GM21786 (cell line): Measurements from ENCODE around the gene GNPAT.
"Not testable (repeated sequence)": the region's sequence is repeated elsewhere in the genome, so short reads cannot be mapped to it uniquely, and the experiment has no call there.

Experiments used
- ATAC-seq: cut with Tn5 transposase; IDR thresholded peaks from one replicate; pipeline ENCODE4 v1.9.1; 2021; ENCODE audit not compliant: unreplicated experiment

Gene GNPAT

DNA sequence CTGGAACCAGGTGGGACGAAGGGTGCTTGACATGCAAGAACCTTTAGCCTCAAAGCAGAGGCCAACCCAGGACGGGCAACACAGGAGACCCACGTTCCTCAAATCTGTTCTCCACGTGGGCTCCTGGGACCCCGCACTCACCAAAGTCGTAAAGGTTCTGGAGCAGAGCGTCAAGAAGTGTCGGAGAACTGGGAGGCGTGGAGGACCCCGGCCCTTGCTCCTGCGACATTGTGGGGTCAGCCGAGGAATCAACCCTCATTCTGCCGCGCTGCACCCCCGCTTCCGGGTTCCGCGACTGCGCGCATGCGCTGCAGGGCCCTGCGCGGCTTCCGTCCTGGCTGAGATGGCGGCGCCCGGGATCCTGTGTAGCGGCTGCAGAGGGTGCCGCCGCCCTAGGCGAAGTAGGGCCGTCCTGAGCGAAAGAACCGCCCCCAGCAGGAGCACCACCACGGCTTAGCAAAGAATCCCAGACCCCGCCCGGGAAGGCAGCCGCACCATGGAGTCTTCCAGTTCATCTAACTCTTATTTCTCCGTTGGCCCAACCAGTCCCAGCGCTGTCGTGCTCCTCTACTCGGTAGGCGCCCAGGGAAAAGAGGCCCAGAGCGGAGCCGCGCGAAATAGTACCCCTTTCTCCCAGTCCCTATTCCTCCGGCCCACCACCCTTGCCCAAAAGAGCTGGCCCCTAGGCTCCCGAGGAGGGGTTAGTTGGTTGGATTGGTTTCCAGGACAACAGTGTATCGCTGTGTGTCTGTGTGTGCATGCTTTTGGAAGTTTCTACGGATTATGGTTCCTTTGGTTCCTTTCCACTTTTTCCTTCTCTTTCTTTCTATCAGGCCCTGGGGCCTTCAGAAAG is at the start of gene GNPAT:
Gene GNPAT (plus strand): TSS at position 330 of the 853 bp plus-strand sequence. CDS start 167 bp downstream, at position 497.
- peak; percentile 96 for ATAC-seq

DNA sequence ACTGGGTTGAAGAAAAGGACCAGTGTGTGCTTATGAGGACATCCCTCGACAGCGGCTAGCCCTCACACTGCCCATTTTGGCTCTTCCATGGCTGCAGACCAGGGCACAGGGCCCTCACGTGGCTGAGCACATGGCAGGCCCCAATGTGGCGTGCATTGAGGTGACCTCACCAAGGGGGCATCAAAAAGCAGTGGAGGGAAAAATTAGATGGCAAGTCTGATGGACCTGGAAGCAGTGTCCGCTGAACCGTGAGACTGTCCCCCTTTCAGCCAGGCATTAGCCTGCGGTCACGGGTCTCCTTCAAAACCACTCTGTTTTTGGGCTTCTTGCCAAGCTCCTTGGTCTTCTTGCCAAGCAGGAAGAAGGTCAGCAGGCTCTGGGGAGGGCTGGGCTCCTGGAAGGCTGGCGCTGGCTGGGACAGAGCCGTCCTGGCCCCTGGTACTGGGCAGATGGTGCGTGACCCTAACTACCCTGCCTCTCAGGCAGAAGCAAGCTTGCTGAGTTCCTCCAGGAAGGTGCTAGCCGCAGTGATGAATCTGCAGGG is 48.3 kb upstream of the GNPAT start:
- no peak for ATAC-seq

DNA sequence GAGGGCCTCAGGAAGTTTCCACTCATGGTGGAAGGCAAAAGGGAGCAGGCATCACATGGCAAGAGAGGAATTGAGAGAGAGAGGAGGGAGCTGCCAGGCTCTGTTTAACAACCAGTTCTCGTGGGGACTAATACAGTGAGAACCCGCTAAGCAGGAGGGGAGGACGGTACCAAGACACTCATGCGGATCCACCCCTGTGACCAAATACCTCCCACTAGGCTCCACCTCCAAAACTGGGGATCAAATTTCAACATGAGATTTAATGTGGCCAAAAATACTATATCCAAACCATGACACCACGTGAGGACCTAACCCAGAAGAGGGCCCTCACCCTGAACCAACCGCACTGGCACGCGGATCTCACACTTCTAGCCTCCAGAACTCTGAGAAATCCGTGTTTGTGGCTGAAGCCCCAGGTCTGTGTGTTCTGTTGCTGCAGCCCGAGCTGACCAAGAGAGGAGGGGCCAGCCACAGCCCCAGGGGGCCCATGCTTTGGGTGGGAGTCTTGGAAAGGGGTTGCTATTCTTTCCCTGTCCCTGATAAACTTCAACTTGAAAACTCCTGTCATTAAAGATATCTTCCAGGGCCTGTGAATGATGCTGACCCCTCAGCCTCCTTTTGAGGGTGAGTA is 47.2 kb upstream of the GNPAT start:
- ATAC-seq, result no peak

DNA sequence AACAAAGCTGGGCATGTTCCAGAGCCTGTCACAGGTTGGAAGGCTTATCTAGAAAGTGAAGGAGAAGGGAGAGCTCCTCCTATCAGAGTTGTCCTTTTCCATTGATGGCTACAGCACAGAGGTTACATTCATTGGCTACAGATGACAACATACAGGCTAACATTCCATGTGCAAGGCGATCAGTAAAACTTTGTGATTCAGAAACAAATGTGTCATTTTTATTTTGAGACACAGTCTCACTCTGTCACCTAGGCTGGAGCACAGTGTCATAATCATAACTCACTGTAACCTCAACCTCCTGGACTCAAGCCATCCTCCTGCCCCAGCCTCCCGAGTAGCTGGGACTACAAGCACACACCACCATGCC is 46.6 kb upstream of the GNPAT start:
- no peak for ATAC-seq

DNA sequence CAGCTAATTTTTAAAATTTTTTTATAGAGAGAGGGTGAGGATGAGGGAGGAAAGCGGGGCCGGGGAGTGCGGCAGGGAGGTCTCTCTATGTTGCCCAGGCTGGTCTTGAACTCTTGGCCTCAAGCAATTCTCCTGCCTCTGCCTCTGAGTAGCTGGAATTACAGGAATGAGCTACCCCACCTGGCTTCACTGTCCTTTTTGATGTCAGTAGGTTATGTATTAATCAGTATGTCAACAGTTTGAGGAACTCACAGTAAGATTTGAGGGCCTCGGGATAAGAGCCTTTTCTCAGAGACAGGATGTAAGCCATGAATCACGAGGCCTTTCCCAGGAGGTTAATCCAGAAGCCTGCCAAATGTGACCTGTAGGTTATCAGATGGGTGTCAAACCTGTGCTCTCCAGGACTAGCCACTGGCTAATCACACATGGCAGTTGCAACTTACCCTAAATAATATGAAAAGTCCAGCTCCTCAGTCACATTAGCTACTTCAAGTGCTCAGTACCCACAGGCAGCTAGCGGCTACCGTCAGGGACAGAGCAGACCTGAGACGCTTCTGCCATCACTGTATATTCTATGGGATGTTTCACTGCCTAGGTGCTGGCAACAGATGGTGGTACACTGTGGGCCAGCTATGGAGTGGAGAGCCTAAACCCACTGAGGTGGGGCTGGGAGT is 46.0 kb upstream of the GNPAT start:
- ATAC-seq, result no peak

DNA sequence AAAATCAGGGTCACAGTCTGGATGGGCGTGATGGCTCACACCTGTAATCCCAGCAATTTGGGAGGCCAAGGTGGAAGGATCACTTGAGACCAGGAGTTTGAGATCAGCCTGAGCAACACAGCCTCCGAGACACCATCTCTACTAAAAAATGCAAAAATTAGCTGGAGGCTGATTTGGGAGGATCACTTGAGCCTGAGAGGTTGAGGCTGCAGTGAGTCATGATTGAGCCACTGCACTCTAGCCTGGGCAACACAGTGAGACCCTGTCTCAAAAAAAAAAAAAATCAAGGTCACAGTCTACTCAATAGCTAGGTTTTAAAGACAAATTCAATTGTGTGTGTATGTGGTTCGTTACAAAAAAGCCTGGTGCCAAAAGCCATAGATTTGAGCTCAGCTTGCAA is 44.7 kb upstream of the GNPAT start:
- no peak for ATAC-seq

DNA sequence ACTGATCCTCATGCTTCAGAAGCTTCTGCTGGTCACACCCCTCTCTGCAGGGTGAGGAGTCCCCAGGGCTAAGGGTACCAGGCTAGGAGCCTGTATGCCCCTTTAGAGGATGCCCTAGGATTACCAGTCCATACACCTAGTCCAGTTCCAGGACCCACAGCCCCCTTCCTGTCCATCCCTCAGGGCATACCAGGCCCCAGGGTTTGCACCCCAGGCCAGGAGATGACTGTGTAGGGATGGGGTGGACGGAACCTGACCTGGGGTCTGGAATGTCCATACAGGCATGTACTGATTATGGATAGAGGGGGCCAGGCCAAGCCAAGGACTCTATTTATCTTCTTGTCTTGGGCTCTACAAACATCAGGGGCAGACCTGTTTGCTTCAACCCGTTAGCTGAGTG is 44.3 kb upstream of the GNPAT start:
- no peak for ATAC-seq

DNA sequence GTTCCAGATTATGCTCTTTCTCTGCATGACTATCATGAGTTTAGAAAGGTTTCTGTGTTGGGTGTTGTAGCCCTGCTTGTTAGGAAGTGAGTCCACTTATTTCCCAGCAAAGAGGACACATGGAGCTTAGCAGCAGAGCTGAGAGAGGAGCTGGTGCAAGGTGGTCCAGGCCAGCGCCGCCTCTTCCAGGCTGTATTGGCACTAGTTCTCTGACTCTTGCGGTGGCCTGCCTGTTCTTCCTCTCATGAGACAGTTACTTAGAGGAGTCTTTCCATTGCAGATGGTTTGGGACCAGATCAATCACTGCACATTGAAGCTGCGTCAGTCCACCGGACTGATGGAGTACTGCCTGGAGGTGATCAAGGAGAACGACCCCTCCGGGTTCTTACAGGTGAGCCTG is 41.1 kb upstream of the GNPAT start:
- no peak for ATAC-seq

DNA sequence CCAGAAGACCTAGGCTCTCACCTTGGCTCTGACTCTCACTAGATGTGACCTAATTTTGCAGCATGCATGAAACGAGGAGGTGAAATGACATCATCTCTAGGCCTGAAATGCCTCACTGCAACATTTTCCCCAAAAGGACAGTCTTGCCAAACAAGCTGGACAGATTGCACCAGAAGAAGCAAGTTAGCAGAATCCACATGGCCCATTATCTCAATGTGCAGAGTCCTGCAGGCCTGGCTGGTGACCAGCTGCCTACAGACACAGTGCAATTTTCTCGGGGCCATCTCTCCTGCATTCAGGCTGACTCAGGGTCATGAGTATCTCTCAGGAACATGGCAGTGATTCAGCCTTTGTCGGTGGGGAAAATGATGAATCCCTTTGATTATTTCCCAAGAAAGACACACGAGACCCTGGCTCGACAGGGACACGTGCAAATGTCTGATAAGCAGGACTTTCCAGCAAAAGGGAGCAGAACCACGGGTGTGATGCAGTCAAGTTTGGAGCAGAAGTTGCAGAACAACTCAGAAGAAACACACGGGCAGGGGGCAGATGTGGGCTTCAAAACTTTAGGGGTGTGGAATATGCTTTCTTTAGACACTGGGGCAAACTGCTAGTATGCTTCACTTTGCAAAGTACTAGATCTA is 40.5 kb upstream of the GNPAT start:
- no peak for ATAC-seq

DNA sequence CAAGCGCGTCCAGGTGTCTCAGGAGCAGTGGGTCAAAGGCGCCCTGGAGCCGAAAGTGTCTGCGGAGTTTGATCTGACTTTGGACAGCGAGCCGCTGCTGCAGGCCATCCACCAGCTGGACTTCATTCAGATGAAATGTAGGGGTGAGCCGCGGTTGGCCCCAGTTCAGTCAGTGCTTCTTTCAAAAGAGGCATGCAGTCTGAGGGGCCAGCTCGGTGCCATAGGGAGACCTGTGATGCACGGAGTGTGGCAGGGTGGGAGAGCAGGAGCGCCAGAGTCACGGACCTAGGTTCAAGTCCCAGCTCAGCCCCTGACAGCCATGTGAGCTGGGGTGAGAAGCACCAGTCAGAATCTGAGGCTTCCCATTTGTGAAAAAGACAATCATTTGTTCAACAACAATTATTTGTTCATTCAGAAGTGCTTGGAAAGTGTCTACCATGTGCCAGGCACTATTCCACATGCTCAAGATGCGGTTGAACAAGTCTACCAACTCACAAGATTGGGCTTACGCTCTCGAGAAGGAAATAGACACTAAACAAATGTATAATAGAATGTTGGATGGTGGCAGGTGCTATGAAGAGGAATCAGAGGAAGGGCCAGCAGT is 39.5 kb upstream of the GNPAT start:
- ATAC-seq, result no peak

DNA sequence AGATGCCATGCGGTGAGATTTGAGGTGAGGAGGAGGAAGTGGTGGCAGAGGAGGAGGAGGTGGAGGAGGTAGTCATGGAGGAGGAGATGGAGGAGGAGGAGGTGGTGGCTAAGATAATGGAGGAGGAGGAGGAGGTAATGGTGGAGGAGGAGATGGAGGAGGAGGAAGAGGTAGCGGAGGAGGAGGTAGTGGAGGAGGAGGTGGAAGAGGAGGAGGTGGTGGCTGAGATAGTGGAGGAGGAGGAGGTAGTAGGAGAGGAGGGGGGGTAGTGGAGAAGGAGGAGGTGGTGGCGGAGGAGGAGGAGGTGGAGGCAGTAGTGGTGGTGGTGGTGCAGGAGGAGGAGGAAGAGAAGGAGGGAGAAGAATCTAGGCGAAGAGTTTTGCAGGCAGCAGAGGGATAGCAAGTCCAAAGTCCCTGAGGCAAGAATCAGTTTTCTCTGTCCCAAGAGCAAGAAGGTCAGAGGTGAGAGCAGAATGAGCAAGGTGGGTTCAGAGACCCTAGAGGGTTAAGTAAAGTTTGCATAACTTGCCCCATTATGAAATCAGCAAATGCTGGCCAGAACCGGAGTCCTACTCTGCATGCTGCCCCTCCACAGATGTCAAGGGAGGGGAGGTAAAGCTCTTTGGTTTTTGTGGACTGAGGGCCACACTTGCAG is 38.9 kb upstream of the GNPAT start:
- ATAC-seq, result no peak

DNA sequence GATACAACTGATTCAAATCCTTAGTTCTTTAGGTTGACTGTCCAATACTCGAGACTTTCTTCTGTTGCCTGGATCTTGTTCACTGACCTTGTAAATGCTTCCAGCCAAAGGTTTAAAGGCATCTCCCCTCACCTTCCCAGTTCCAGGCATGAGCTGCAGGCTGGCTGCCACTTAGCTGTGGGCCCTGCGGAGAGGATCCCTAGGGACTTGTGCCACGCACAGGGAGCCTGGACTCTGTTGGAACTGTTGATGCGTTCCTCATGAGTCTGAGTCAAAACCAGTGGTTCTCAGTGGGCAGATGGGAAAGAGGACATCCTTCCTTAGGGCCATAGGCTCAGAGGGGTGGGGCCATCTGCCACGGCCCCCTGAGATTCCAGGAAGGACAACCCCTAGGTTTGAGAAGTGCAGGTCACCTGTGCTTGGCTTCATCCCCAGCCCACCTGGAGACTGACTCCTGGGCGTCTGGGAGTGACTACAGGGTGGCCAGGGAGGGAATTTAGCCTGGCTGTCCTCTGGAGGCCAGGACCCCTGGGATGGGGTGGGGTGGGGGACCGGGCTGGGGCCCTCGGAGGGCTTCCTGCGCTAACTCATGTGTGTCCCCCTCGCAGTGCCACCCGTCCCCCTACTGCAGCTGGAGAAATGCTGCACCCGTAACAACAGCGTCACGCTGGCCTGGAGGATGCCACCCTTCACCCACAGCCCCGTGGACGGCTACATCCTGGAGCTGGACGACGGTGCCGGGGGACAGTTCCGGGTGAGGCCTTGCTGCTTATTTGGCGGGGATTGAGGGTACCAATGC is 37.6 kb upstream of the GNPAT start:
- no peak for ATAC-seq

DNA sequence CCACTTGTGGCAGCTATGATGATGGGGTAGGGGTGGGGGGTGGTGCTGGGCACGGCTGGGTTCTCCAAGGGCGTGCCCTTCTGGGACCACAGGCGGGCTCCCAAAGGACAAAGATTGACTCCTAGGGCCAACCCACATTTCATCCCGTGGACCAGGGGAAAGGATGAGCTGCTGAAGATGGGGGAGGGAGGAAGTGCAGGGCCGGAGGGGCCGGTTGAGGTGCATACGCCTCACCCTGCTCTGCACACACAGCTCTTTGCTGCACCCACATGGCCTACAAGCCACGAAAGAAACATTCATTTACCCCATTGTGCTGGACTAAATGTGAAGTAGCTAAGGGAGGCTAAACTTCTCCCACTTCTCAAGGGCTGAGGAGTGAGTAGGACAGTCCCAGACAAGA is 34.2 kb upstream of the GNPAT start:
- no peak for ATAC-seq

DNA sequence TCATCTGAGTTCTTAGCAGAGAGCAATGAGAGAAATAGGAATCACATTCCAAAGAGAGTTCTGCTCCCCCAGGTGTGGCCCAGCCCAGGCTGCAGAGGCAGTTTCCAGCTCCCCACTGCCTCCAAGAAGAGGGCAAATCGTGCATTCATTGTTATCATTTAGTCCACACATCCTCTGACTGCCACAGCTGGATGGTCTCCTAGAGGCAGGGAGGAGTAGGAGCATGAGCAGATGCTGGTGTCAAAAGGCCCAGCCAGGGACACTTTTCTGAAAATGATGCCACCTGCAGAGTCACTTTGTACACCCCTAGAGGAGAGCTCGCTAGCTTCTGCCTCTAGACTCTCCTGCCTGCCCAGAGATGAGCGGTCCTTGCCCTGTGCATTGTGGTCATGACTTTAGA is 33.6 kb upstream of the GNPAT start:
- no peak for ATAC-seq

DNA sequence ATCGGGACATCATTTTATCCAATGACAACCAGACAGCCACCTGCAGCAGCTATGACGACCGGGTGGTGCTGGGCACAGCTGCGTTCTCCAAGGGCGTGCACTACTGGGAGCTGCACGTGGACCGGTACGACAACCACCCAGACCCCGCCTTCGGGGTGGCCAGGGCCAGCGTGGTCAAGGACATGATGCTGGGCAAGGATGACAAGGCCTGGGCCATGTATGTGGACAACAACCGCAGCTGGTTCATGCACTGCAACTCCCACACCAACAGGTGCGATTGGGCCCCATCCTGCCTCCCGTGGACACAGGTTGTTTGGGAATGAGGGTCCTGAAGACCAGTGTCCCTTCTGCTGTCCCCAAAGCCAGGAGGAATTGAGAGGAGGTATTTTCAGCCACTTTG is 32.0 kb upstream of the GNPAT start:
- no peak for ATAC-seq

DNA sequence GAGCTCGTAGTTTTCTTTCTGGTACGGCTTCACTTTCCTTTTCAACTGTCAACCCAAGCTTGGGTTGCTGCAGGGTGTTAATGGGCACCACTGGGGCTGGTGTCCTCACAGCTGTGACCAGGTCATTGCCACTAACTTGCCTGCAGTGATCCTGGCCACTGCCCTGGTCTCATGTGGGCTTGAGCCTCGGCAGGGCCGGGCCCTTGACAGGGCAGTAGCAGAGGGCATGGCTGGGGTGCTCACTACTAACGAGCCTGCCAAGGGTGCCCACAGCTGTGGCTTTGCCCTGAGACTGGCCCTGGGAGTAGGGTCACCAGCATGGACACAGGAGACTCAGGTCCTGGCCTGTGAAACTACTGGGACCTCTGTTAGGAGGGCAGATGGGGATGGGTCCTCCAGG is 31.5 kb upstream of the GNPAT start:
- ATAC-seq, result no peak

DNA sequence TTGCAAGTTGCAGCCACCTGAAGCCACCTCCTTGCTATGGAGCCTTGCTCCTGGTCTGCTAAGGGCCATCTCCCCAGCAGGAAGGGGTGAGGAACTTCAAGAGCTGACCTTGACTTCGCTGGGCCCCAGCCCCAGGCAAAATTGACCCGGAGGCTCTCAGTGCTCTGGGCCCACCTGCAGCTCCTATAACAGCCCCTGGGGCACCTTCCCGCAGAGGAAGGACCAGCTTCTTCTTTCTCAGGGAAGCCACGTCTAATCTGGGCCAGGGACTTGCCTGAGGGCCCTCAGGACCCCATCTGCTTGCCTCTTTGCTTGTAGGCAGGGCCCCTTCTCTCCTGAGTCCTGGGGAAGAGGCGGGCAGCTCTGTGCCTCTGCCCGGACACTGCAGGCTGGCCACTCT is 30.9 kb upstream of the GNPAT start:
- ATAC-seq, result no peak

DNA sequence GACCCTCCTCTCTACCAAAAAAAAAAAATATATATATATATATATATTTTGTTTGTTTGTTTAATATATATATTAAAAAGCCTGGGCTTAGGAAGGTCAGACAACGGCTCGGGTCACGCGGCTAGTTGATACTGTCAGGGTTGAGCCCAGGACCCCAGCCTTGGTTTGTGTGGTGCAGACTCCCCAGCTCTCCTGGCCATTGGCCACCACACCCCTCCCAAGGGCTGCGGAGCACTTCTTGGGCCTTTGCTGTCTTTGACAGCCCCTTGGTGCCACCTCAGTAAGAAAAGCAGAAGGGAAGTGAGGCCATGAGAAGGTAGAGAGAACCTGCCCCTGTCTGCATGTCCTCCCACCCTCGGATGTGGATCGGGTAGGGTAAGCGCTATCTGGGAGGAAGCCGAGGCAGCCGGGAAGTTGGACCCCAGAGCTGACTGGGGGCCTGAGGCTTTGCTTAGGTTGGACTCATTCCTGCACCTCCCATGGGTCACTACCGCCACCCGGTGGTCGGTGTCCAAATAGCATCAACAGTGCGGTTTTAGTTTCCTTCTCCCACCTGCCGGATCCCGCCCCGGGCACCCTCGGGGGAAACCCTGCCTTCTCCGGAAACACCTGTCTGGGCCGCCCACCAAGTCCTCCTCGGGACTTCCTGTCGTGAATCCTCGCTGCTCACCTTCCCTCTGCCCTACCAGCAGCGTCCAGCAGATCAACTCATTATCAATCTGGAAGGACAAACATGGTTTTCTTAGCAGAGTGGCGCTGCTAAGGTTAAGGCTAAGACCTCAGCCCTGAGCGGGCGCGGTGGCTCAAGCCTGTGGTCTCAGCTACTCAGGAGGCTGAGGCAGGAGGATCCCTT is 29.8 kb upstream of the GNPAT start:
- ATAC-seq, result peak; percentile 91

DNA sequence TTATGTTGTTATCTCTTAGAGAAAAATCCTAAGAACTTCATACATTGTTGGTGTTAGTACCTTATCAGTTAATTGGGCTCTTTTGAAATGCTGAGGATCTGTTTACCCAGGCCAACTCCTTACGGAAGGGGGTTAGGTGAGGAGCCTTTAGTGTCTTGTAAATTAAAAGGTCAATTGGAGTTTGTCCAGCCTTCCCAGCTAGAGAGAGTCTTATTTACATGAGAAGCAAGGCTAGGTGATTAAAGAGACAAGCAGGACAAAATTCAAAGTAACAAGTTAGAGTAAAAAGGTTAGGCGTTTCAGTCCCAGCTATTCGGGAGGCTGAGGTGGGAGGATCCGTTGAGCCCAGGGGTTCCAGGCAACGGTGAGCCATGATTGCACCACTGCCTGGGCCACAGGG is 28.7 kb upstream of the GNPAT start:
- not testable (repeated sequence) for ATAC-seq
